Islet precursor cell (in vitro differentiated cells): ENCODE data around the gene CLDN2.

Source experiments
- DNase-seq: peaks from one replicate; pipeline ENCODE4 v3.0.0-alpha.2; 2018

The CLDN2 gene

DNA sequence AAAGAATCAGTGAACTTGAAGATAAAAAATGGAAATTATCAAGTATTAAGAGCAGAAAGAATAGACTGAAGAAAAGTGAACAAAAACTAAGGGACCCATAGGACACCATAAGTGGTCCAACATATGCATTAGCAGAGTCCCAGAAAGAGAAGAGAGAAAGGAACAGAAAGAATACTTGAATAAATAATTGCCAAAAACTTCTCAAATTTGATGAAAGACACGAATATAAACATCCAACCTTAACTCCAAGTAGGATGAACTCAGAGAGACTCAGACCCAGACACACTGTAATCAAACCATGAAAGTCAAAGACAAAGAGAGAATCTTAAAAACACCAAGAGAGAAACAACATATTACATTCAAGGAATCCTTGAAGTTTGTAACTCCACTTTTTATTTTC, 44.1 kb downstream of the CLDN2 start:
- no peak for DNase-seq

DNA sequence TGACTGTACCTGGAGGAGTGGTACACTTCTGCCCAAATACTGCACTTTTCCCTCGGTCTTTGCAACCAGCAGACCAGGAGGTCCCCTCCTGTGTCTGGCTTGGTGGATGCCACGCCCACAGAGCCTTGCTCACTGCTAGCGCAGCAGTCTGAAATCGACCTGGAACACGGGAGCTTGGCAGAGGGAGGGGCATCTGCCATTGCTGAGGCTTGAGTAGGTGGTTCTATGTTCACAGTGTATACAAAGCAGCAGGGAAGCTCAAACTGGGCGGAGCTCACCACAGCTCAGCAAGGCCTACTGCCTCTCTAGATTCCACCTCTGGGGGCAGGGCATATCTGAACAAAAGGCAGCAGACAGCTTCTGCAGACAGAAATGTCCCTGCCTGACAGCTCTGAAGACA, 46.3 kb downstream of the CLDN2 start:
- peak; percentile 79 for DNase-seq

DNA sequence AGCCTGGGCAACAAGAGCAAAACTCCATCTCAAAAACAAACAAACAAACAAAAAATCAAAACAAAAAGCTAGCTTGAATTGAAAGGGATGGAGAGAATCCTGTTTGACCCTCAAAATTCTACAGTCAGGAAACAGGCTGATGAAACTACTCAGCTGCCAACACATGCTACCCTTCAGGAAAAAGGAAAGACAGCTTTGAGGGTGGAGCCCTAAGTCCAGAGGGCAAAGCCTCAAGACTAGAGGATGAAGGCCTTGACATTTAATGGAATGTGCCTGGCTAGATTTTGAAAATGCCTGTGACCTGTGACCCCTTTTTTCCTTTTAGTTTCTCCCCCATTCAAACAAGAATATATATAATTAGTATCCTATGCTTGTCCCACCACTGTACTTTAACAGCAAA, 52.7 kb downstream of the CLDN2 start:
- no peak for DNase-seq

DNA sequence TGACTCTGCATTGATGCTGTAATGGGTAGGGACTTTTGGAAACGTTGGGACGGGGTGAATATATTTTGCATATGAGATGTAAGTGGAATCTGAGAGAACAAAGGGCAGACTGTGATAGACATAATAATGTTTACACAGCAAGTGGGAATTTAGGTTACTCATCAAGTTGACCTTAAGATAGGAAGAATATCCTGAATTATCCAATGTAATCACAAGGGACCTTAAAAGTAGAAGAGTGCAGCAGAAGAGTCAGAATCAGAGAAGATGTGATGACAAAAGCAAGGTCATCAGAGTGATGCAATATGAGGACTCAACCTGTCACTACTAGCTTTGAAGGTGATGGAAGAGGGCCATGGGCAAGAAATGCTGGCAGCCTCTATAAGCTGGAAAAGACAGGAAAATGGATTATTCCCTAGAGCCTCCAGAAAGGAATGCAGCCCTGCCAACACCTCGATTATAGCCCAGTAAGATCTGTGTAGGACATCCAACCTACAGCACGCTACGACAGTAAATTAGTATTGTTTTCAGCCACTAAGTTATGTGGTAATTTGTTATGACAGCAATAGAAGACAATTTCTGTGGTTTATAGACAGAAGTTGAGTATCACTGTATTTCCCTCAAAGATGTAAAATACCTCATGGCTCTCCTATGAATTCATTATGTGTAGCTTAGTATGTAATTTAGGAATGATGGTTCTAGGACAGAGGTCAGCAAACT, 53.4 kb downstream of the CLDN2 start:
- DNase-seq = no peak

DNA sequence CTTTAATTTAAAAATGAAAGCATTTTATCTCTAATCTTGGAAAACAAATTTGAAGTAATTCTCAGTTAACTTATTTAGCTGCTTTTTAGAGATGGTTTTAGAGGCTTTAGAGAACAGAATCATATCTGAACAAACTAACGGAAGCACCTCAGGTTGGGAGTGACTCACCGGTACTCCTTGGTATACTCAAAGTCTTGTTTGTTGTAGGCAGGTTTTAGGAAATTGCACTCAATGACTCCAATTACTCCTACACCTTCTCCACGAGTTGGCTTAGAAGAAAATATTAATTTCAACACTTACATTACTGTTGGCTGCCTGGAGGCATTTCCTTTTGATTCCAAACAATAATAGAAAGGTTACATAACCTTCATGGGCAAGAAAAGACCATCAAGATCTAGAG, 56.2 kb downstream of the CLDN2 start:
- no peak for DNase-seq
